Measurements from ENCODE around the gene BEX3. TPM values are rescaled to one million over a fixed set of nuclear protein-coding genes. Genes with fewer than 3 reads are reported as not detected.

Gene BEX3
- total and polyA plus RNA-seq, 7 donors = 39.1 to 150 (median 125) TPM

DNA sequence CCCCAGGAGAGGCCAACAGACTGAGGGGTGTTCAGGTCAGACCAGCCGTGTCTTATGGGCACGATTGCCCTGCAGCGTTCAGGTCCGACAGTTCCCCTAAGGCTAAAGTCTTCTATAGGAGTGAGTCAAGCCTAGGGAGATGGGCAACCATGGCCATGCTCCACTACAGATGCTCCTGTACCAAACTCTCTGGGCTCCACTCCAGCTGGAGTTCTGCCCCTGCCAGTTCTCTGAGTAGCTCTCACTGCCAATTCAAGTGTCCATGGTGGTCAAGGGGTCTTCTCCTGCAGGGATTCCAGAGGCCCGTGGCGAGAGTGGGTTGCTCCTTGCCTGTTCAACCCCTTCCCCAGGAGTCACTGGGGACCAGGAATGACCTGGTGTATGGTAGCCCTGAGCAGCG, 38.2 kb downstream of the BEX3 start:
- Histone ChIP-seq H3K27me3 (no peaks in the 10 kb centered on the region), H3K27ac (no peak overlapping the region), H3K36me3 (no peaks in the 10 kb centered on the region), H3K4me1 (no peaks in the 10 kb centered on the region), H3K9me3 (no peaks in the 10 kb centered on the region), H3K4me3 (no peak overlapping the region)
- 94 to 97% methylated on average over 7 of the region's 7 CpGs for WGBS, 2 donors
- intact Hi-C loops (cut with DNase I) = no loop called here
- TF ChIP-seq POLR2AphosphoS5 (IDR thresholded peaks at IDR 0.05) (no peak), POLR2A (IDR thresholded peaks at IDR 0.05) (no peak), EP300 (IDR thresholded peaks at IDR 0.05) (no peak)
- TF ChIP-seq, protein P1, sequence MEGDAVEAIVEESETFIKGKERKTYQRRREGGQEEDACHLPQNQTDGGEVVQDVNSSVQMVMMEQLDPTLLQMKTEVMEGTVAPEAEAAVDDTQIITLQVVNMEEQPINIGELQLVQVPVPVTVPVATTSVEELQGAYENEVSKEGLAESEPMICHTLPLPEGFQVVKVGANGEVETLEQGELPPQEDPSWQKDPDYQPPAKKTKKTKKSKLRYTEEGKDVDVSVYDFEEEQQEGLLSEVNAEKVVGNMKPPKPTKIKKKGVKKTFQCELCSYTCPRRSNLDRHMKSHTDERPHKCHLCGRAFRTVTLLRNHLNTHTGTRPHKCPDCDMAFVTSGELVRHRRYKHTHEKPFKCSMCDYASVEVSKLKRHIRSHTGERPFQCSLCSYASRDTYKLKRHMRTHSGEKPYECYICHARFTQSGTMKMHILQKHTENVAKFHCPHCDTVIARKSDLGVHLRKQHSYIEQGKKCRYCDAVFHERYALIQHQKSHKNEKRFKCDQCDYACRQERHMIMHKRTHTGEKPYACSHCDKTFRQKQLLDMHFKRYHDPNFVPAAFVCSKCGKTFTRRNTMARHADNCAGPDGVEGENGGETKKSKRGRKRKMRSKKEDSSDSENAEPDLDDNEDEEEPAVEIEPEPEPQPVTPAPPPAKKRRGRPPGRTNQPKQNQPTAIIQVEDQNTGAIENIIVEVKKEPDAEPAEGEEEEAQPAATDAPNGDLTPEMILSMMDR (IDR thresholded peaks at IDR 0.05) = no peak
- DNase-seq = no peak

DNA sequence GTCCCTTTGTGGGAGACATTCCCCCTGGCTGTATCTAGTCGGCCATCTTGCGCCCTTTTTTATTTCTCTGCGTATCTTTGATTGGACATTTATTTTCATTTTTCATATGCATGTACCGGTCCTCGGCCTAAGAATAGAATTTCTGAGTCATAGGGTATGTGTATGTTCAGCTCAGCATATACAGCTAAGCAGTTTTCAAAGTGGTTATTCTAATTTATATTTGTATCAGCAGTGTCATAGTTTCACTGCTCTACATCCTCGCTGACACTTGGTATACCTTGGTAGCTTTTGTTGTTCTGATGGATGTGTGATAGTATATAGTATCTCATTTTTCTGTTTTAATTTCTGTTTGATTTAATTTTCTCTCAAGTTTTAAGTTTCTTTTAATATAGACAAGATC, 38.7 kb downstream of the BEX3 start:
- 89 to 90% methylated on average over 6 of the region's 6 CpGs for WGBS, 2 donors
- no peak overlapping the region for H3K27ac ChIP-seq
- DNase-seq = no peak
- no peak overlapping the region for H3K4me3 ChIP-seq
- H3K27me3 ChIP-seq = no peaks in the 10 kb centered on the region
- H3K9me3 ChIP-seq = no peaks in the 10 kb centered on the region
- H3K4me1 ChIP-seq = no peaks in the 10 kb centered on the region
- H3K36me3 ChIP-seq = no peaks in the 10 kb centered on the region
- TF ChIP-seq POLR2AphosphoS5 (IDR thresholded peaks at IDR 0.05) (no peak), EP300 (IDR thresholded peaks at IDR 0.05) (no peak), POLR2A (IDR thresholded peaks at IDR 0.05) (no peak)
- TF ChIP-seq, protein P1 (IDR thresholded peaks at IDR 0.05) = no peak
- intact Hi-C loops (cut with DNase I) = no loop called here

DNA sequence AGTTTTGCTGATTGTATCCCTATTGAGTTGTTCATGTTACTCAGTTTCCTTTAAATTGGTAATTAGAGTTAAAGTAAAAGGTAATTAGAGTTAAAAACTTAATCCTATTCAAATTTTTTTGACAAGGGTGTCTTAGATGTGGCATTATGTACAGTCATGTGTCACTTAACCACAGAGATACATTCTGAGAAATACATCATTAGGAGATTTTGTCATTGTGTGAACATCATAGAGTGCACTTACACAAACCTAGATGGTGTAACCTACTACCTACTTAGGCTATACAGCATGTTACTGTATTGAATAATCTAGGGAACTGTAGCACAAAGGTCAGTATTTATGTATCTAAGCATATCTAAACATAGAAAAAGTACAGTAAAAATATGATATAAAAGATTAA, 39.2 kb downstream of the BEX3 start:
- Histone ChIP-seq H3K9me3 (no peaks in the 10 kb centered on the region), H3K4me3 (no peak overlapping the region), H3K36me3 (no peaks in the 10 kb centered on the region), H3K27me3 (no peaks in the 10 kb centered on the region), H3K4me1 (no peaks in the 10 kb centered on the region), H3K27ac (no peak overlapping the region)
- TF ChIP-seq POLR2AphosphoS5 (IDR thresholded peaks at IDR 0.05) = no peak
- no peak for TF ChIP-seq EP300 (IDR thresholded peaks at IDR 0.05)
- TF ChIP-seq, protein P1 (IDR thresholded peaks at IDR 0.05) = no peak
- TF ChIP-seq POLR2A (IDR thresholded peaks at IDR 0.05) = no peak
- no peak for DNase-seq
- intact Hi-C loops (cut with DNase I) = no loop called here

DNA sequence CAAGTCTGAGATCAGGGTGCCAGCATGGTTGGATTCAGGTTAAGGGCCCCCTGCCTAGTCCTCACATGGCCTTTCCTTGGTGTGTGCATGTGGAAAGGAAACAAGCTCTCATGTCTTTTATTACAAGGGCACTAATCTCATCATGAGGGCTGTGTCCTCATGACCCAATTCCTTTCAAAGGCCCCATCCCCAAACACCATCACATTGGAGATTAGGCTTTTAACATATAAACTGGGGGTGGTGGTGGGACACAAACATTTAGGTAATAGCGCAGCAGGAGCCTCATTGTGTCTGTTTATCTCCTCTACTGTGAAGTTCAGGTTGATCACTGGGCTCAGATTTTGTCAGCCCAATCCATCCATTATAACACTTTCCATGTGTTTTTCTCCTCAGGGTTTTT, 41.0 kb downstream of the BEX3 start:
- H3K27ac ChIP-seq = no peak overlapping the region
- no peak for TF ChIP-seq POLR2AphosphoS5 (IDR thresholded peaks at IDR 0.05)
- TF ChIP-seq EP300 (IDR thresholded peaks at IDR 0.05) = no peak
- TF ChIP-seq POLR2A (IDR thresholded peaks at IDR 0.05) = no peak
- TF ChIP-seq, protein P1 (IDR thresholded peaks at IDR 0.05) = no peak
- WGBS, 2 donors = 96 to 97% methylated on average over 1 of the region's 1 CpG
- no peaks in the 10 kb centered on the region for H3K36me3 ChIP-seq
- intact Hi-C loops (cut with DNase I) = no loop called here
- H3K9me3 ChIP-seq = no peaks in the 10 kb centered on the region
- no peak overlapping the region for H3K4me3 ChIP-seq
- no peaks in the 10 kb centered on the region for H3K4me1 ChIP-seq
- no peak for DNase-seq
- H3K27me3 ChIP-seq = no peaks in the 10 kb centered on the region

DNA sequence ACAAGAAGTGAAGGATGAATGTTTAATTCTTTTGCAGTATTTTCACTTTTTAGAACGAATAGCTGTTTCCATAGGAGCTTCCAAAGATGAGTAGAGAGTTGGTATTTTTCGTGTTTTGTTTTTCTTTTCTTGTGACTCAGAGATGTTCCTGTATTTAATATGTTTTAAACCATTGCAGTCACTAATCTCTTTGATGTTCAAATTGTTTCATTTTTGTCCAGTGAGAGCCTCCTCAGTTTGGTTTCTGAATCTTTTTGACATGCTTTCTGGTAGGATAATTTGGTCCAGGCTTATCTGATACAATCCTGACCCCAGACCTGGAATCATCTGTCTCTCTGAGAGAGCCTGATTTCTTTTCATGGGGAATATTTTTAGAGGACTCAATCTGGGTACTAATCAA, 41.6 kb downstream of the BEX3 start:
- H3K27ac ChIP-seq = no peak overlapping the region
- H3K27me3 ChIP-seq = no peaks in the 10 kb centered on the region
- 70% methylated on average over 2 of the region's 2 CpGs for WGBS, 2 donors
- no peaks in the 10 kb centered on the region for H3K9me3 ChIP-seq
- no peak overlapping the region for H3K4me3 ChIP-seq
- no peaks in the 10 kb centered on the region for H3K4me1 ChIP-seq
- TF ChIP-seq, protein P1 (IDR thresholded peaks at IDR 0.05) = no peak
- TF ChIP-seq POLR2A (IDR thresholded peaks at IDR 0.05) (no peak), EP300 (IDR thresholded peaks at IDR 0.05) (no peak), POLR2AphosphoS5 (IDR thresholded peaks at IDR 0.05) (no peak)
- no peak for DNase-seq
- H3K36me3 ChIP-seq = no peaks in the 10 kb centered on the region
- intact Hi-C loops (cut with DNase I) = no loop called here

Data from sigmoid colon (tissue), 7 donors.